HFFc6 (cell line): ENCODE data around the gene CABLES1. TPM values are rescaled to one million over a fixed set of nuclear protein-coding genes. Genes with fewer than 3 reads are reported as not detected.
"Not testable (repeated sequence)": the region's sequence is repeated elsewhere in the genome, so short reads cannot be mapped to it uniquely, and the experiment has no call there.

Experiments
- DNase-seq: peaks from one replicate; pipeline ENCODE4 v3.0.0-alpha.2; 2018
- H3K27ac Mint-ChIP-seq: 2 replicates; pipeline ENCODE4 v1.8.0; 2020; ENCODE audit warnings: mild to moderate bottlenecking, mixed read lengths
- H3K27me3 Mint-ChIP-seq: 2 replicates; pipeline ENCODE4 v1.8.0; 2021; ENCODE audit warnings: mild to moderate bottlenecking, moderate library complexity, mixed read lengths; ENCODE audit not compliant: insufficient read depth
- H3K36me3 Mint-ChIP-seq: 2 replicates; pipeline ENCODE4 v1.8.0; 2021; ENCODE audit warnings: low read depth, mixed read lengths
- H3K4me1 Mint-ChIP-seq: 2 replicates; pipeline ENCODE4 v1.8.0; 2020; ENCODE audit warnings: low read depth, mixed read lengths
- H3K4me3 Mint-ChIP-seq: 2 replicates; pipeline ENCODE4 v1.8.0; 2020; ENCODE audit warnings: mild to moderate bottlenecking, moderate library complexity, mixed read lengths
- H3K9me3 Mint-ChIP-seq: 2 replicates; pipeline ENCODE4 v1.8.0; 2020; ENCODE audit warnings: mild to moderate bottlenecking, mixed read lengths
- total RNA-seq, 6 experiments: library from RNA; stranded (reverse); fragmentation: NEBNext Ultra II Directional; extraction: Animal tissue kit (Norgen Biotek cat#: 25700); gene quantifications; 2 replicates in 1 of 6; 3 replicates in 5 of 6; pipeline ENCODE4 v1.2.3, GENCODE V29; 2021
- TF ChIP-seq, protein P1 (sequence below): fragments of 200-600 bp; sonication (generic); IDR thresholded peaks from 2 replicates; pipeline ENCODE4 v1.5.0; 2021; ENCODE audit warnings: antibody characterized with exemption, mild to moderate bottlenecking

The CABLES1 gene
- total RNA-seq, 6 experiments from 2014 or later, result 6.2 to 9.3 (median 8.5) TPM

DNA sequence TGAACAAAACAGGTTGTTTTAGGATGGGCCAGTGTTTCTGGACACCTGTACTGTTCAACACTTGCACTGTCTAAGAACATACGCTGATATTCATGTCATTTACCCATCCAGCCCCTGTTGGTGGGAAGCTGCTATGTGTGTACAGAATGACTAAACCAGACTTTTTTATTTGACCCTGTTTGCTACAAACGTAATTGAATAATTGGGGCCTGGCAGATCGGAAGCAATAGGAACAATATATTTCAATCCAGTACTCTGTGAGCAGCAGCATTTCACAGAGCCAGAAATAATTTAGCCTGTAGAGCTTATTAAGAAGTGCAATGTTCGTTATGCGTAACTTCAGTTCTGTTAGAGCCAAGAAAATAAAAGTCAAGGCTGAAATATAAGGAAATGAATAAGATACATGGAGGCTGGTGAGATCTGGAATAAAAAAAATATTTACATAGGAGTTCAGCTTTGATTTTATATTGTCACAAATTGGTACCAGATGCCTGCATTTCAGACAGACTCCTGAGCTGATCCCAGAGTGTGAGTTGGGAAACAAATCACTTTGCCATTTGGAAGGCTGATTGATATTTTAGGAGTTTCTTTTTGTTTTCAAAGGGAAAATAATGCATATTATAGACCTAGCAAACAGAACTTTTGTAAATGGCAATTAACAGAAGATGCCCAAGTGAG, 19.7 kb downstream of the CABLES1 start:
- Mint-ChIP-seq H3K36me3 (0 out of 2 replicates have a peak, but pooled peaks cover 4% of the 10 kb centered on the region), H3K4me1 (peaks cover 24% of the 10 kb centered on the region), H3K27ac (peak overlapping the region; percentile 46; the same call in 1 of the 2 replicates), H3K4me3 (no peak overlapping the region), H3K9me3 (no peaks in the 10 kb centered on the region), H3K27me3 (no peaks in the 10 kb centered on the region)
- TF ChIP-seq, protein P1, sequence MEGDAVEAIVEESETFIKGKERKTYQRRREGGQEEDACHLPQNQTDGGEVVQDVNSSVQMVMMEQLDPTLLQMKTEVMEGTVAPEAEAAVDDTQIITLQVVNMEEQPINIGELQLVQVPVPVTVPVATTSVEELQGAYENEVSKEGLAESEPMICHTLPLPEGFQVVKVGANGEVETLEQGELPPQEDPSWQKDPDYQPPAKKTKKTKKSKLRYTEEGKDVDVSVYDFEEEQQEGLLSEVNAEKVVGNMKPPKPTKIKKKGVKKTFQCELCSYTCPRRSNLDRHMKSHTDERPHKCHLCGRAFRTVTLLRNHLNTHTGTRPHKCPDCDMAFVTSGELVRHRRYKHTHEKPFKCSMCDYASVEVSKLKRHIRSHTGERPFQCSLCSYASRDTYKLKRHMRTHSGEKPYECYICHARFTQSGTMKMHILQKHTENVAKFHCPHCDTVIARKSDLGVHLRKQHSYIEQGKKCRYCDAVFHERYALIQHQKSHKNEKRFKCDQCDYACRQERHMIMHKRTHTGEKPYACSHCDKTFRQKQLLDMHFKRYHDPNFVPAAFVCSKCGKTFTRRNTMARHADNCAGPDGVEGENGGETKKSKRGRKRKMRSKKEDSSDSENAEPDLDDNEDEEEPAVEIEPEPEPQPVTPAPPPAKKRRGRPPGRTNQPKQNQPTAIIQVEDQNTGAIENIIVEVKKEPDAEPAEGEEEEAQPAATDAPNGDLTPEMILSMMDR, result no peak
- DNase-seq, result no peak

DNA sequence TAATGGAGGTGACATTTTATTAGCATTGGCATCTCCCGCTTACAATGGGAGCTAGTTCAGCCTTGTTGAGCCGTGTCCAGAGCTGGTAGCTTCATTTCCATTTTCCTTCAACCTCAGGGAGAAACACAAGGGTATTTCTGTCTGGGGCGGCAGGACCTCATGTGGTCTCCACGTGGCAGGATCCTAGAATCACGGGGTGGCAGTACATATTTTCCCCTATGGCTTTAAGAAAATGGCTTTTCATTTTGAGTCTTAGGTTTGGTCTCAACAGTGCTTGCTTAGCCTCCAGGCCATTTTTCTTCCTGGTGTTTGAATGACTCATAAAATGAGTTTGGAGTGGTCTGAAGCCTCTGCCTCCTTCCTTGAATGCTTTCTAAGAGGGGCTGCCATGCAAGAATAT, 20.3 kb downstream of the CABLES1 start:
- TF ChIP-seq, protein P1, result no peak
- H3K27me3 Mint-ChIP-seq, result no peaks in the 10 kb centered on the region
- peak overlapping the region; percentile 46; the same call in 1 of the 2 replicates for H3K27ac Mint-ChIP-seq
- H3K36me3 Mint-ChIP-seq, result 0 out of 2 replicates have a peak, but pooled peaks cover 2% of the 10 kb centered on the region
- no peak overlapping the region for H3K4me3 Mint-ChIP-seq
- no peaks in the 10 kb centered on the region for H3K9me3 Mint-ChIP-seq
- no peak for DNase-seq
- H3K4me1 Mint-ChIP-seq, result peaks cover 24% of the 10 kb centered on the region

DNA sequence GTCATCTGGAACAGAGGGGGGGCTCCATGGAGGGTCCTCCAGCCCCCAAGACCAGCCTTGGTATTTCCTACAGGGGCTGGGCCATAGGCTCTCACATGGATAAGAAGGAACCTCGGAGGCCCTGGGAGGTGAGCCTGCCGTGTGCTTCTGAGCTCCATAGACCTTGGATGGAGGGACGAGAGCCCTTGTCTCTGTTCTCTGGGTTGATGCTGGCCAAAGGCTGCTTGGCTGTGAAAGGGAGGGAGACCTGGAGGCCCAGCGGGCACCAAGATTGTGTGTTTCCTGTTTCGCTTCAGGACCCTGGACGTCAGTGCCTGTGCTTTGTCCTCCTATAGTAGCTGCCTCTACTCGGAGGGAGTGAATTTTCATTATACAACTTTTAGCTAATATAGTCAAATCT, 20.8 kb downstream of the CABLES1 start:
- DNase-seq, result no peak
- TF ChIP-seq, protein P1, result no peak
- Mint-ChIP-seq H3K9me3 (no peaks in the 10 kb centered on the region), H3K4me3 (no peak overlapping the region), H3K27me3 (no peaks in the 10 kb centered on the region), H3K27ac (no peak overlapping the region), H3K36me3 (no peaks in the 10 kb centered on the region), H3K4me1 (peaks cover 24% of the 10 kb centered on the region)

DNA sequence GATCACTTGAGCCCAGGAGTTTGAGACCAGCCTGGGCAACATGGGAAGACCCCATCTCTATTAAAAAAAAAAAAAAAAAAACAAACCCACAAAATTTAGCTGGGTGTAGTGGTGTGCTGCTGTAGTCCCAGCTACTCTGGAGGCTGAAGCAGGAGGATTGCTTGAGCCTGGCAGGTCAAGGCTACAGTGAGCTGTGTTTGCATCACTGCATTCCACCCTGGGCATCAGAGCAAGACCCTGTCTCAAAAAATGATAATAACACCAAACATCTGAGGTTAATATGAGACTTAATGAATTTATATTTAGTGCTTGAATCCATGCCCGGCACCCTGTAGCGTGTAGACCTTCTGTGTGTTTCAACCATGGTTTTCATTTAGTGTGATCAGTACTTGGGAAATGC, 22.8 kb downstream of the CABLES1 start:
- Mint-ChIP-seq H3K27ac (no peak overlapping the region), H3K36me3 (no peaks in the 10 kb centered on the region), H3K4me3 (no peak overlapping the region), H3K4me1 (peaks cover 24% of the 10 kb centered on the region), H3K27me3 (no peaks in the 10 kb centered on the region), H3K9me3 (no peaks in the 10 kb centered on the region)
- TF ChIP-seq, protein P1, result no peak
- DNase-seq, result no peak

DNA sequence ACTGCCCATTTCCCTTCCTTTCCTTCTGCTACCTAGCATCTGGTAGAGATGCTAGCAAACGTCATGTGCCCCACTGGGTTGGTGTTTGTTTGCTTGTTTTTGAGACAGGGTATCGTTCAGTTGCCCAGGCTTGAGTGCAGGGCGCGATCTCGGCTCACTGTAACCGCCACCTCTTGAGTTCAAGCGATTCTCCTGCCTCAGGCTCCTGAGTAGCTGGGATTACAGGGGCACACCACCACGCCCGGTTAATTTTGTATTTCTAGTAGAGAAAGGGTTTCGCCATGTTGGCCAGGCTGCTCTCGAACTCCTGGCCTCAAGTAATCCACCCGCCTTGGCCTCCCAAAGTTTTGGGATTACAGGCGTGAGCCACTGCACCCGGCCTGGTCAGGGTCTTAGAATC, 23.6 kb downstream of the CABLES1 start:
- not testable (repeated sequence) for H3K9me3 Mint-ChIP-seq, H3K27ac Mint-ChIP-seq, H3K27me3 Mint-ChIP-seq, H3K36me3 Mint-ChIP-seq, H3K4me3 Mint-ChIP-seq, DNase-seq
- H3K4me1 Mint-ChIP-seq, result peaks cover 24% of the 10 kb centered on the region

DNA sequence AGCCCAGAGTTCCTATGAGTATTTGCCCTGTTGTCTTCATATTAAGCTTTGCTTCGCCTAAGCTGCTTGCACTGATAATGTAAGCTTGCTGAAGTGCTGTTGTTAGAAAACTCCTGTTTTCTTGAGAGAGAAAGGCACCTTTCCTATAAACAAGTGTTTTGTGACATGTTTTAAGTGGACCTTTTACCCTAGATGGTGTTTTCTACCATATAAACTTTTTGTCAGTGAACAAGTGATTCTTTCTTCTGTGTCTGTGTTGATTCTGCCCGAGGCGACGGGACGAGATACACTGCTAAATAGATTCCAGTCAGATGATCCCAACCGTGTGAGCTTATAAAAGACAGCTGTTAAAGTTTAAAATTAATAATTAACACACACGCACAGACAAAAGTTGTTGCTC, 24.1 kb downstream of the CABLES1 start:
- Mint-ChIP-seq H3K36me3 (no peaks in the 10 kb centered on the region), H3K4me1 (peaks cover 20% of the 10 kb centered on the region), H3K4me3 (no peak overlapping the region), H3K27me3 (no peaks in the 10 kb centered on the region), H3K9me3 (no peaks in the 10 kb centered on the region), H3K27ac (no peak overlapping the region)
- DNase-seq, result no peak
- TF ChIP-seq, protein P1, result no peak
